GM12865 (cell line): ENCODE results near the gene ROBO1.
A peak's percentile ranks its signal among the peaks of the same experiment; 100 is the strongest.

Experiments
- DNase-seq: peaks from one replicate; pipeline ENCODE4 v3.0.0; 2010; ENCODE audit warnings: low read depth
- H3K4me3 ChIP-seq: 2 replicates; pipeline ENCODE4 v1.5.1; 2011; ENCODE audit warnings: mild to moderate bottlenecking, low read depth, low read length, control low read depth
- CTCF ChIP-seq: IDR thresholded peaks from 2 replicates; pipeline ENCODE4 v1.5.1; 2011; ENCODE audit warnings: low read length, control low read depth, low read depth, inconsistent platforms; ENCODE audit not compliant: insufficient read depth; ENCODE audit errors: missing control alignments

ROBO1 gene

DNA sequence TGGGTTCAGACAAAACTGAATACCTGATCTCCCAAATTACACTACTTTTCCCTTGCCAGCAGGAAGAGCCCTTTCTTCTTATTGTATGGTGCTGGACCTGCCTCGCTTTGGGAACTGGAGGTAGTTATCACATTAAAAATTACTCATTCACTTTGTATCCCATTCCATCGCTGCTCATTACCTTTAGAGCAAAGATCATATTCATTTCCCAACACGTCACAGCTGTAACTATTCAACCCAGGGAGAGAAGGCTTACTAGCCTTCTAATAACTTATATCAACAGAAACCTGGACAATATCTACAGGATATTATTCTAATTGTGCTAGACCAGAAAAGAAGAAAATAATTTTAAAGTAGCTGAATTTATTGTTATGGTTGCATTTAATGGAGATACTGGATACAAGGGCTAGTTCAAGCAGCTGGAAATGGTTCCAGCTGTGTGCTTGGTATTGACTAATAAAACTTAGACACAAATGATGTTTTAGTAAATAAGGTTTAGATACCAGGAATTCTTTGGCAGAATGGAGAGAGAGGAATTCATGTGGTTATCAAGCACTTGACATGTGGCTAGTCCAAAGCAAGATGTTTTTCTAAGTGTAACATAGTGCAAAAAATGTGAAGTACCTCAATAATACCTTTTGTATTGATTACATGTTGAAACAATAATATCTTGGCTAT, 656.3 kb downstream of the ROBO1 start:
- no peak for DNase-seq
- no peak overlapping the region for H3K4me3 ChIP-seq
- TF ChIP-seq CTCF: no peak

GRCh38 chr3:79109754-79110153, 658.0 kb downstream of the ROBO1 start:
- H3K4me3 ChIP-seq: no peak overlapping the region
- no peak for TF ChIP-seq CTCF
- no peak for DNase-seq

DNA sequence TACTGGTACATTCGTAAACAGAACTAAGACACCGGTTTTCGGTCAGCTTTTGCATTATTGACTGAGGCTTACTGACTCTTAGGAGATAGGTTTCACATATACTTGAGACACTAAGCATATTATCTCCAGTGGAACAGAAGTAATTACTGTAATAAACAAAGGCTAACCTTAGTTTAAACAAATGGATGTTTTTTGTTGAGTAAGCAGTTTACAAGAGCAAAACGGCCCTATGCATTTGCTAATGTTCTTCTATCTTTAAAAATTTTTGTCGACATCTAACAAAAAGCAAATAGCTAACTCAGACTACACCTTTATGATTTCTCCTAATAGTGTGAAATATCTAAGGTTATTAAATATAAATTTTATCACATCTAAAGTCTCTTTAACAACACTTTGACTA, 664.5 kb downstream of the ROBO1 start:
- H3K4me3 ChIP-seq: no peak overlapping the region
- no peak for TF ChIP-seq CTCF
- DNase-seq: no peak

GRCh38 chr3:79097964-79098660, 669.7 kb downstream of the ROBO1 start:
- no peak for DNase-seq
- H3K4me3 ChIP-seq: no peak overlapping the region
- no peak for TF ChIP-seq CTCF

DNA sequence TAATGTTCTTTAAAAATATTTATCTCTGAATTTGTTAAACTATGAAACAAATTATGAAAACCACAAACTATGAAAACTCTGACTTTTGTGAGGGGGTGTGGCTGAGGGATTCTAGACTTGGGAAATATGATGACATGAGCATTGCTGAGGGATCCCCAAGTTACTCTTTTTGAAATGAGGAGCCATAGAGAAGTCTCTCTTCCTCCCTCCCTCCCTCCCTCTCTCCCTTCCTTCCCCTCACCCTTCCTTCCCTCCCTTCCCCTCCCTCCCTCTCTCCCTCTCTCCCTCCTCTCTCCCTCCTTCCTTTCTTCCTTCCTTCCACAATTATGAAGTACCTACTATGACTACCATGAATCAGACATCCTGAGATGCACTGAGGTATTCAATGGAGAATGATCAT, 673.1 kb downstream of the ROBO1 start:
- H3K4me3 ChIP-seq: no peak overlapping the region
- DNase-seq: no peak
- TF ChIP-seq CTCF: no peak

DNA sequence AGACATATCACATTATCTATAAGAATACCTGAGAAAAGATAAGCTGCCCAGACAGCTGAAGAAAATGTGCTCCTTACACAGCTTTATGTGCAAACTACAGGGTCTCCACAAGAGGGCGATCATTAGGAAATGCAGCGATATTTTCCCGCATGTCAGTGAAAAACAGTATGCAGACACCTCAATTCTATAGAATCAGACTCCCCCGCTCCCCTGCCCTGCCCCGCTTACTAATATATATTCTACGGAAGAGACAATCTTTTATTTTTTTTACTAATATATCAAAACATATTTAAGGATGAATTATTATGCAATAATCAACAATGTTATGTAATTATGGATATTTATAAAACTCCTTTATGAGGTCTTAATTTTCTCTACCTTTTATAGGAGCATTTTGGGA, 681.3 kb downstream of the ROBO1 start:
- peak; percentile 61 for DNase-seq
- H3K4me3 ChIP-seq: no peak overlapping the region
- TF ChIP-seq CTCF: peak; percentile 78
